Keratinocyte (primary cell): ENCODE results near the gene OR4D5. TPM values are rescaled to one million over a fixed set of nuclear protein-coding genes. Genes with fewer than 3 reads are reported as not detected.

Experiments used
- DNase-seq: peaks from one replicate; pipeline ENCODE4 v3.0.0-alpha.2; 2011; ENCODE audit warnings: low read depth, missing footprints, low spot score
- FAIRE-seq: peaks from 2 replicates; lab custom pipeline; 2011; peaks lifted over from hg19 to GRCh38; lab: Jason Lieb, UNC
- H2AFZ ChIP-seq: 2 replicates; pipeline ENCODE4 v1.6.0; 2012; ENCODE audit warnings: low read length, control low read depth, inconsistent platforms; ENCODE audit not compliant: control insufficient read depth
- H3K27ac ChIP-seq: 2 replicates; pipeline ENCODE4 v1.5.1; 2011; ENCODE audit warnings: low read length; ENCODE audit not compliant: control insufficient read depth, insufficient read depth
- H3K27me3 ChIP-seq: 3 replicates; pipeline ENCODE4 v1.6.0; 2011; ENCODE audit warnings: low read length; ENCODE audit not compliant: control insufficient read depth, insufficient read depth; ENCODE audit errors: extremely low read depth
- H3K36me3 ChIP-seq, 2 experiments: 2 replicates in 1 of 2; 3 replicates in 1 of 2; pipeline ENCODE4 v1.5.1; 2011; ENCODE audit warnings: low read length in 2 of 2, mild to moderate bottlenecking in 1 of 2; ENCODE audit not compliant: control insufficient read depth in 2 of 2, insufficient read depth in 2 of 2; ENCODE audit errors: extremely low read depth in 1 of 2
- H3K4me1 ChIP-seq: 3 replicates; pipeline ENCODE4 v1.5.1; 2011; ENCODE audit warnings: low read length; ENCODE audit not compliant: control insufficient read depth, insufficient read depth; ENCODE audit errors: extremely low read depth
- H3K4me2 ChIP-seq: 3 replicates; pipeline ENCODE4 v1.6.0; 2011; ENCODE audit warnings: low read depth, low read length; ENCODE audit not compliant: control insufficient read depth, insufficient read depth; ENCODE audit errors: extremely low read depth
- H3K4me3 ChIP-seq, 3 experiments: fragments of 200-600 bp in 1 of 3; sonication (generic) in 1 of 3; 2 replicates in 2 of 3; 3 replicates in 1 of 3; pipeline ENCODE4 v1.5.1; 2011 to 2016; ENCODE audit warnings: low read length in 3 of 3, mild to moderate bottlenecking in 3 of 3, control low read depth in 2 of 3, inconsistent platforms in 1 of 3, low read depth in 1 of 3, mixed read lengths in 1 of 3, mixed run types in 1 of 3, moderate library complexity in 1 of 3; ENCODE audit not compliant: control insufficient read depth in 2 of 3, insufficient read depth in 2 of 3; ENCODE audit errors: extremely low read depth in 1 of 3
- H3K79me2 ChIP-seq: 2 replicates; pipeline ENCODE4 v1.6.0; 2012; ENCODE audit warnings: low read length; ENCODE audit not compliant: control insufficient read depth, insufficient read depth
- H3K9ac ChIP-seq: 3 replicates; pipeline ENCODE4 v1.6.0; 2011; ENCODE audit warnings: low read length; ENCODE audit not compliant: control insufficient read depth, insufficient read depth; ENCODE audit errors: extremely low read depth
- H3K9me1 ChIP-seq: 3 replicates; pipeline ENCODE4 v1.6.0; 2011; ENCODE audit warnings: low read length; ENCODE audit not compliant: control insufficient read depth, insufficient read depth; ENCODE audit errors: extremely low read depth
- H3K9me3 ChIP-seq: 2 replicates; pipeline ENCODE4 v1.5.1; 2012; ENCODE audit warnings: low read depth, low read length; ENCODE audit not compliant: control insufficient read depth
- H4K20me1 ChIP-seq: 3 replicates; pipeline ENCODE4 v1.6.0; 2011; ENCODE audit warnings: low read length; ENCODE audit not compliant: control insufficient read depth, insufficient read depth; ENCODE audit errors: extremely low read depth
- CTCF ChIP-seq, 3 experiments: IDR thresholded peaks in 1 of 3; conservative IDR thresholded peaks in 1 of 3; optimal IDR thresholded peaks in 1 of 3; 2 replicates in 2 of 3; 3 replicates in 1 of 3; pipeline versions ENCODE3 to v1.5.1; 2011; ENCODE audit warnings: low read length in 3 of 3, mild to moderate bottlenecking in 3 of 3, moderate library complexity in 2 of 3, control low read depth in 1 of 3, inconsistent platforms in 1 of 3; ENCODE audit not compliant: insufficient read depth in 2 of 3; ENCODE audit errors: extremely low read depth in 1 of 3
- EZH2 ChIP-seq: IDR thresholded peaks from one replicate; pipeline ENCODE4 v1.6.1; 2012; ENCODE audit warnings: inconsistent platforms, mild to moderate bottlenecking, low read length, moderate library complexity
- dilution Hi-C: fragments of 300-500 bp; cut with MboI; formaldehyde crosslinking; loops from one replicate; pipeline ENCODE4 v1.7.0; 2020; ENCODE audit warnings: low sequenced_read_pairs; ENCODE audit not compliant: extremely low pct_ligation_motif_present
- polyA plus RNA-seq, 5 experiments: library from polyadenylated mRNA; depleted of rRNA in 3 of 5; stranded (reverse) in 3 of 5; stranded (forward) in 1 of 5; unstranded in 1 of 5; fragments of >200 nt; gene quantifications; 1 replicate in 1 of 5; 2 replicates in 3 of 5; 3 replicates in 1 of 5; pipeline versions ENCODE4 v1.2.1 to v1.2.3, GENCODE V29; 2011 to 2012; ENCODE audit warnings: missing spikeins in 2 of 5, low read depth in 1 of 5, low replicate concordance in 1 of 5

Gene OR4D5
- polyA plus RNA-seq, 1 donor (not counting 4 experiments of a cell fraction or from before 2014, with no cell fraction given), result not detected

DNA sequence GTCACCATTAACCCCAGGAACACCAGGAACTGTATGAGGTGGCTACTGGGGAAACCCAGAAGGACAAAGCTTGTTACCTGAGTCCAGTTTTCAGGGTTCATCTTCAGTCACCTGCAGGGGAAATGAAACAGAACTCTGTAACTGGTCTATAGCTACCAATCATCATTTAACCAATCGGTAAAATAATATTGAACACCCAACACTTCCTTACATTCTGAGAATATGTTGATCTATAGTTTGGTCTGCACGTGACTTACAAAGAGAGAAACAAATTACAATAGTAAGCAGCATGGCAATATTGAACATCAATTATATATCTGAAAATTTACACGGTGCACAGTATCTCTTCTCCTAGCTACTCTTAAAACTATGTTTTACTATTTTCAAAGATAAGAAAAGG is 4.3 kb downstream of the OR4D5 start, which contains the start of gene OR6T1:
Gene OR6T1, minus strand, starts transcription at position 101 of the 400 bp plus-strand sequence. Its CDS starts 0 bp downstream, at position 101.
- Histone ChIP-seq H3K27me3 (no peaks in the 10 kb centered on the region), H3K4me3 (no peak within 1 kb of the TSS)
- FAIRE-seq, result no peak

GRCh38 chr11:123945132-123945531 is 5.7 kb downstream of the OR4D5 start:
- no peak overlapping the region for H3K27ac ChIP-seq
- no peak overlapping the region for H3K9ac ChIP-seq
- no peaks in the 10 kb centered on the region for H3K9me3 ChIP-seq
- H3K4me1 ChIP-seq, result no peaks in the 10 kb centered on the region
- H3K4me2 ChIP-seq, result no peak overlapping the region
- no peaks in the 10 kb centered on the region for H3K79me2 ChIP-seq
- H3K4me3 ChIP-seq, result no peak overlapping the region
- no peaks in the 10 kb centered on the region for H3K27me3 ChIP-seq
- H3K36me3 ChIP-seq, result no peaks in the 10 kb centered on the region
- dilution Hi-C loops, result no loop called here
- H4K20me1 ChIP-seq, result no peaks in the 10 kb centered on the region
- TF ChIP-seq EZH2 (no peak), CTCF (optimal IDR thresholded peaks at IDR 0.05 in 1 of 3, IDR thresholded peaks at IDR 0.05 in 1 of 3, conservative IDR thresholded peaks at IDR 0.05 in 1 of 3; ENCODE audit: extremely low read depth in 1 of 3, insufficient read depth in 2 of 3, low read length in 3 of 3) (no peak)
- H3K9me1 ChIP-seq, result no peaks in the 10 kb centered on the region
- no peak overlapping the region for H2AFZ ChIP-seq
- FAIRE-seq (no peak), DNase-seq (no peak)

More for the DNA sequence above, 4.3 kb downstream of the OR4D5 start, which contains the start of gene OR6T1:
- dilution Hi-C loops, result no loop called here
- H3K9ac ChIP-seq, result no peak within 1 kb of the TSS
- TF ChIP-seq EZH2 (no peak), CTCF (optimal IDR thresholded peaks at IDR 0.05 in 1 of 3, IDR thresholded peaks at IDR 0.05 in 1 of 3, conservative IDR thresholded peaks at IDR 0.05 in 1 of 3; ENCODE audit: extremely low read depth in 1 of 3, insufficient read depth in 2 of 3, low read length in 3 of 3) (no peak)
- H3K9me1 ChIP-seq, result no peaks in the 10 kb centered on the region
- H3K36me3 ChIP-seq, result no peaks in the 10 kb centered on the region
- H2AFZ ChIP-seq, result no peak within 1 kb of the TSS
- H3K4me1 ChIP-seq, result no peaks in the 10 kb centered on the region
- H3K9me3 ChIP-seq, result no peaks in the 10 kb centered on the region
- DNase-seq, result no peak
- H3K4me2 ChIP-seq, result no peak within 1 kb of the TSS
- no peak within 1 kb of the TSS for H3K27ac ChIP-seq
- H4K20me1 ChIP-seq, result no peaks in the 10 kb centered on the region
- H3K79me2 ChIP-seq, result no peaks in the 10 kb centered on the region
